Measurements from ENCODE around the gene MGAT4D.
"Not testable (repeated sequence)": the region's sequence is repeated elsewhere in the genome, so short reads cannot be mapped to it uniquely, and the experiment has no call there.

MGAT4D gene

DNA sequence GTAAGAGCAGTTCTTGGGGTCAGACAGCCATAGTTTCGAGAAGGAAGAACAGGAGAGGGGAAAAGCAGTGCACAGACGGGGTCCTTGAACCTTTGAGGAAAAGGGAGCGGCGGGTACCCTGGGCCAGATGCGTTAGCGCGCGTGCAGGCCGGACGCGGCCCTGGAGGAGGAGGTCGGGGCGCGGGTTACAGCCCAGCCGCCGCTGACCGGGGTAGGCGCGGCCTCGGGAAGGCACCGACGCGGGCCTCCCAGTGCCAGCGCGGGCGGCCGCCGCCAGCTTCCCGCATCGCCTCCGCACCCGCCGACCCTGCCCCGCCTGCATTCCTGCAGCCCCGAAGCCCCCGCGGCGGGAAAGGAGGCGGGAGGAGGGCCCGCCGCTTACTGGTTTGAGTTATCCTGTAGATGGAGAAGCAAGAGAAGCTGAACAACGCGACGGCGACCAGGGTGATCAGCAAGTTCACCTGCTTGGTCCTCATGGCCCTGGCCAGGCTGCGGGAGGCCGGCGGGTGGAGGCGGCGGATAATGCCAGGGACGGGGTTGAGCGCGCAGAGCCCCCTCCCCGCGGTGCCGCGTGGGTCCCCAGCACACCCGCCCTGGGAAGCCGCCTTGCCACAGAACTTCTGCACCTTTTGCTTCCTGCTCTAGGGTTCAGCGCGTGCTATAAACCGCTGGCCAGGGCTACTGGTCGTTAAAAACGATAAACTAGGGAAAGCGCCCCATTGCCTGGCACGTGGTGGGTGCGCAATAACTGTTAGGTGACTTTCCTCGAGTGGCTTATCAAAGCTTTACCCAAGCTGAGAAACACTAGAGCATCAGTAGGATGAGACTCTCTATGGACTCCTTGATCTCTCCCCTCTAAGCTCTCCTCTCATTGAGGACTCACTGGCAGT is at the start of gene MGAT4D:
TSS of gene MGAT4D (minus strand) at position 547 of the 890 bp plus-strand sequence. CDS start at position 476, 71 bp downstream.
- no peak for DNase-seq

GRCh38 chr4:140533951-140534480 is 35.9 kb upstream of the MGAT4D start:
- DNase-seq, result no peak

DNA sequence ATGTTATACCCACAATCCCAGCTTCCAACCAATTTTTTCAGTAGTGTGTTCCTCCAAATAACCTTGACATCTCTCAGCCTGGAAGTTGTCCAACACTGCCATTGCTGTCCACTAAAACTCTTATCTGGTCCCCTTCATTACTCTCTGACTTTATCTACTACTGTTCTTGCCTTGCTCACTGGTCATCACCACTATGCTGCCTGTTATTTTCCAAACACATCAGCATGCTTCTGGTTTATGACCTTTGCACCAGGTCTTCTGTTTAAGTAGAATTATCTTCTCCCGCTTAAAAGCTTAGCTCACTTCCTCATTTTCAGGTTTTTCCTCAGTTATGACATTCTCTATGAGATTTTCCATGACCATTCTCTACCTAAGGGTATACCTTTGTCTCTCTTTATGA is 31.3 kb upstream of the MGAT4D start:
- DNase-seq, result no peak

- peak; percentile 98 for DNase-seq
Observed at GRCh38 chr4:140523857-140524742, 26.0 kb upstream of the MGAT4D start, which contains the start of gene ELMOD2. TSS of gene ELMOD2 (plus strand) at chr4:140524168. CDS start at chr4:140525429, 1,261 bp downstream.

DNA sequence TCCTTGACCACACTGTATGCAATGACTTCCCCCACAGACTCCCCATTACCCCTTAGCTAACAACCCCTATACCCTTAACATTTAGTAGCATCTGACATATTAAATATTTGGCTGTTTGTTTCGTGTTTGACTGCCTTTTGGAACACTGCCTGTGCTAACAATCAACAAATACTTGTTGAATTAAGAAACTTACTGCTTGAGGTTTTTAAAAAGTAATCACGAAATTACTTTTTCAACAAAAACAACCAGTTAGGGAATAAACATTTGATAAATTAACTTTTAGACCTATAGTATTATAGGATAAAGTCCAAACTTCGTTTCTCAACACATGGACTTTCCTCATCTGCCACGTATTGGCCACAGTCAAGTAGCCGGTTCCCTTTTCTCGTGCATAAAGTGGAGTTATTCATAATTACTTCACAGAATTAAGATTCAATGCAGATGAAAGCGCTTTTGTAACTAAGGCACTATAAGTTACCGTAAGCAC is 25.3 kb upstream of the MGAT4D start:
- no peak for DNase-seq

DNA sequence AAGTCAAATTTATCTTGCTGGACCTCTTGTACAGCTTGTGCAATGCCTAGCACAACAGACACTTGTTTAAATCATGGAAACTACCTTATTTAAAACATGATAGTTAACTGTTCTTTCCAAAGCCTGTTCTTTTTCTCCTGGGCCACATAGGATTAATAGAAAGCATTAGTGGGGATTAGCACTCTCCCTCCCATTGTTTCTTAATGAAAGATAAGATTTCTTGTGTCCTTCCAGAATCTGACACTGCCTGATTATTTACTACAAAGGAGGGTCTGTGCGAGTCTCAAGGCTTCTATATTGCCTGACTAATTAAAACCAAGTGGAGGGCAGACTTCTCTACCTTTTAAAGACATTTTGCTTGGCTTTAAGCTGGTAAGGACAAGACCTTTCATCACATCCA is 17.3 kb upstream of the MGAT4D start:
- DNase-seq, result no peak

GRCh38 chr4:140513765-140514164 is 15.7 kb upstream of the MGAT4D start:
- DNase-seq, result not testable (repeated sequence)

GRCh38 chr4:140504261-140504660 is 6.2 kb upstream of the MGAT4D start:
- no peak for DNase-seq

GRCh38 chr4:140499391-140499790 is 1.3 kb upstream of the MGAT4D start:
- DNase-seq, result no peak

DNA sequence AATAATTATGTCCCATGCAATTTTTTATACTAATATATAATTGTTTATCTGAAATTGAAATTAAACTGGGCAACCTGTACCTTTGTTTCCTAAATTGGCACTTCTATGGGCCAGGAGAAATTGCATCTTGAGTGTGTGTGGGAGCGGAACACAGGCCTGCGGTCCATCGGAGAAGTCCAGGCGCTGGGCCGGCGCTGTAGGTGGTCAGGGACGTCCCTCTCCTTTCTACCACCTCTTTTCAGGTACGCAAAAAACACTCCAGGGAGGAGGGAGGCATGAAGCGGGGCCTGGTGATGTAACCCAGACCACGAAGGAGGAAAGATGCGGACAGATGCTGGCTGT is 717 bp downstream of the MGAT4D start:
- DNase-seq, result no peak

- no peak for DNase-seq
Observed at GRCh38 chr4:140485939-140486338, 12.2 kb downstream of the MGAT4D start.

- DNase-seq, result no peak
Observed at GRCh38 chr4:140483445-140483844, 14.6 kb downstream of the MGAT4D start.

- DNase-seq, result no peak
Observed at GRCh38 chr4:140472156-140472555, 25.9 kb downstream of the MGAT4D start.

- no peak for DNase-seq
Observed at GRCh38 chr4:140469791-140470733, 28.0 kb downstream of the MGAT4D start.

GRCh38 chr4:140466146-140466545 is 31.9 kb downstream of the MGAT4D start:
- DNase-seq, result no peak

DNA sequence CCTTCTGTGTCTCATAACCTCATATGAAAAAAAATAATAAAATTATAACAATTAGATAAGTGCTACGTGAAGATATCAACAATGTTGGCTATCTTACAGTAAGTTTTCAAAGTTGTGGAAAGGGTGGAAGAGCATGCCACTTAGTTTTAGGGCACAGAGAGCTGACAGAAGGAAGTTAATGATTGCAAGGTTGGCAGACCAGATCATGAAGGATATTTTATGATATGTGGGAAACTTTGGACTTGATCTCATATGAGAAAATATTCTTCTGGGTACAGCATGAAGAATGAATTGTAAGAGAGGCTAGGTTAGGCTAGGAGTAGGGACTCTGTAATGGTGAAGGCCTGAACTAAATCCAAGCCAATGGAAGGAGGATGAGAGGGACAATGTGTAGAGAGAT is 34.5 kb downstream of the MGAT4D start:
- no peak for DNase-seq

- no peak for DNase-seq
Observed at GRCh38 chr4:140463182-140463581, 34.9 kb downstream of the MGAT4D start.

DNA sequence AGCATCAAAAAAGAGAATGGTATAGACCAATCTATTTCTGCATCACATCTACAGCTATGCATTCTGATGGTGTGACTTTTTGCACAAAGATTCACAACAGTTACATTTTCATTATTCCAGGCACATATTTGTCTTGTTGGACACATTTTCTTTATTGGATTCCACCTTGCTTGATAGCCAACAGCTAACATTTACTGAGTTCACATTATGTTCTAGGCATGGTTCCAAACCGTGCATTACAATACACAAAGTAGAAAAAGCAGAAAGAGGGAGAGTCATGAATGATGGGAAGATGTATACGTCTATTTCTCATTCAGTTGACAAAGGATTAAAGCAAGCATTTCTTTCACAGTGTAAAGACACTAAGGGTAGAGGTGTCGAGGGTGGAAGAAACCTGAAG is 47.7 kb downstream of the MGAT4D start:
- DNase-seq, result no peak

- no peak for DNase-seq
Observed at GRCh38 chr4:140448830-140449229, 49.3 kb downstream of the MGAT4D start.

DNA sequence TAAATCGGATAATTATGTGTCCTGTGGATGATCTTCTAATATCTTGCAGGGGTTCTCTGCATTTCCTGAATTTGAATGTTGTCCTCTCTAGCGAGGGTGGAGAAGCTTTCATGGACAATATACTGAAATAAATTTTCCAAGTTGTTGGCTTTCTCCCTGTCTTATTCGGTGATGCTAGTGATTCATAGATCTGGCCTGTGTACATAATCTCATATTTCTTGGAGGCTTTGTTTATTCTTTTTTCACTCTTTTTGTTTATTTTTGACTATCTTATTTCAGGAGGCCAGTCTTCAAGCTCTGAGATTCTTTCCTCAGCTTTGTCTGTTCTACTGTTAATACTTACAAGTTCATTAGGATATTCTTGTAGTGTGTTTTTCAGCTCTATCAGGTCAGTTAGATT is 49.9 kb downstream of the MGAT4D start:
- DNase-seq, result no peak

DNA sequence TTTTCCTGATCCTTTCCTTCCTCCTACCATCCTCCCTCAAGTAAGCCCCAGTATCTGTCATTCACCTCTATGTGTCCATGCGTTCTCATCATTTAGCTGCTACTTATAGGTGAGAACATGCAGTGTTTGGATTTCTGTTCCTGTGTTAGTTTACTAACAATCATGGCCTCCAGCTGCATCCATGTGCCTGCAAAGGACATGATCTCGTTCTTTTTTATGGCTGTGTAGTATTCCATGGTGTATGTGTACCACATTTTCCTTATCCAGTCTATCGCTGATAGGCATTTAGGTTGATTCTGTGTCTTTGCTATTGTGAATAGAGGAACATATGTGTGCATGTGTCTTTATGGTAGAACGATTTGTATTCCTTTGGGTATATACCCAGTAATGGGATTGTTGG is 53.7 kb downstream of the MGAT4D start:
- not testable (repeated sequence) for DNase-seq

DNA sequence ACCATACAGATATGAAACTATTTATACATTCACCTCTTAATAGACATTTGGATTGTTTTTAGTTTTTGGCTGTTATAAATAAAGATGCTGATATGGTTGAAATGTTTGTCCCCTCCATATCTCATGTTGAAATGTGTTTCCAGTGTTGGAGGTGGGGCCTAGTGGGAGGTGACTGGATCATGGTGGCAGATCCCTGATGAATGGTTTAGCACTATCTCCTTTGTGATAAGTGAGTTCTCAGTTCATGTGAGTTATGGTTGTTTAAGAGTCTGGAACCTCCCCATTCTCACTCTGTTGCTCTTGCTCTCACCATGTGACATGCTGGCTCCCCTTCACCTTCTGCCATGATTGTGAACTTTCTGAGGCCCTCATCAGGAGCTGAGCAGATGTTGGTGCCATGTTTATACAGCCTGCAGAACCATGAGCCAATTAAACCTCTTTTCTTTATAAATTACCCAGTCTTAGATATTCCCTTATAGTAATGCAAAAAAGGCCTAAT is 58.4 kb downstream of the MGAT4D start:
- DNase-seq, result no peak

Measured in activated naive CD4-positive, alpha-beta T cell treated with anti-CD3 and anti-CD28 coated beads, Interleukin-2, amount 50 U/mL, for 16 hours (primary cell).